ENCODE measurements around the gene DOC2A. TPM values are rescaled to one million over a fixed set of nuclear protein-coding genes. Genes with fewer than 3 reads are reported as not detected.

DOC2A gene
- total RNA-seq, 2 donors from 2014 or later: 3.0 to 6.4 TPM

GRCh38 chr16:29986931-29987330, 23.9 kb downstream of the DOC2A start:
- intact Hi-C loops (cut with DNase I): no loop called here
- H3K9me3 ChIP-seq: no peaks in the 10 kb centered on the region
- no peak for DNase-seq (ENCODE audit: low spot score)
- H3K36me3 ChIP-seq: peaks cover 43 to 53% of the 10 kb centered on the region in 2 donors
- H3K27me3 ChIP-seq (replicated peaks; ENCODE audit: insufficient read depth): no peaks in the 10 kb centered on the region
- H3K4me1 ChIP-seq (replicated peaks): no peaks in the 10 kb centered on the region
- 93% methylated on average over 4 of the region's 5 CpGs for whole genome bisulfite sequencing
- no peak overlapping the region for H3K4me3 ChIP-seq
- no peak overlapping the region for H3K27ac ChIP-seq
- TF ChIP-seq POLR2AphosphoS5 (IDR thresholded peaks at IDR 0.05) (no peak), POLR2A (IDR thresholded peaks at IDR 0.05) (no peak), CTCF (IDR thresholded peaks at IDR 0.05) (no peak)

- no peaks in the 10 kb centered on the region for H3K27me3 ChIP-seq (replicated peaks; ENCODE audit: insufficient read depth)
- intact Hi-C loops (cut with DNase I): no loop called here
- H3K27ac ChIP-seq: no peak overlapping the region
- 91% methylated on average over 20 of the region's 20 CpGs for WGBS
- DNase-seq (ENCODE audit: low spot score): no peak
- H3K36me3 ChIP-seq: peaks cover 43 to 53% of the 10 kb centered on the region in 2 donors
- no peaks in the 10 kb centered on the region for H3K9me3 ChIP-seq
- H3K4me3 ChIP-seq: no peak overlapping the region
- TF ChIP-seq CTCF (IDR thresholded peaks at IDR 0.05) (no peak), POLR2A (IDR thresholded peaks at IDR 0.05) (no peak), POLR2AphosphoS5 (IDR thresholded peaks at IDR 0.05) (no peak)
- H3K4me1 ChIP-seq (replicated peaks): no peaks in the 10 kb centered on the region
Observed at GRCh38 chr16:29986231-29986630, 24.6 kb downstream of the DOC2A start.

- H3K27ac ChIP-seq: no peak overlapping the region
- TF ChIP-seq POLR2AphosphoS5 (IDR thresholded peaks at IDR 0.05) (no peak), POLR2A (IDR thresholded peaks at IDR 0.05) (no peak), CTCF (IDR thresholded peaks at IDR 0.05) (no peak)
- no peak for DNase-seq (ENCODE audit: low spot score)
- H3K27me3 ChIP-seq (replicated peaks; ENCODE audit: insufficient read depth): no peaks in the 10 kb centered on the region
- 92% methylated on average over 28 of the region's 28 CpGs for WGBS
- intact Hi-C loops (cut with DNase I): no loop called here
- H3K4me1 ChIP-seq (replicated peaks): no peaks in the 10 kb centered on the region
- peaks cover 43 to 55% of the 10 kb centered on the region in 2 donors for H3K36me3 ChIP-seq
- H3K9me3 ChIP-seq: no peaks in the 10 kb centered on the region
- no peak overlapping the region for H3K4me3 ChIP-seq
Observed at GRCh38 chr16:29985271-29985811, 25.5 kb downstream of the DOC2A start.

GRCh38 chr16:29984764-29985147, 26.1 kb downstream of the DOC2A start:
- Histone ChIP-seq H3K36me3 (peaks cover 43 to 59% of the 10 kb centered on the region in 2 donors), H3K4me3 (no peak overlapping the region), H3K4me1 (replicated peaks) (no peaks in the 10 kb centered on the region), H3K27me3 (replicated peaks; ENCODE audit: insufficient read depth) (no peaks in the 10 kb centered on the region), H3K27ac (no peak overlapping the region), H3K9me3 (no peaks in the 10 kb centered on the region)
- TF ChIP-seq POLR2AphosphoS5 (IDR thresholded peaks at IDR 0.05) (no peak), CTCF (IDR thresholded peaks at IDR 0.05) (no peak), POLR2A (IDR thresholded peaks at IDR 0.05) (no peak)
- DNase-seq (ENCODE audit: low spot score): no peak
- 91% methylated on average over 5 of the region's 5 CpGs for WGBS
- intact Hi-C loops (cut with DNase I): no loop called here

GRCh38 chr16:29984137-29984763, 26.6 kb downstream of the DOC2A start:
- WGBS: 78% methylated on average over 6 of the region's 6 CpGs
- DNase-seq (ENCODE audit: low spot score): no peak

More at GRCh38 chr16:29984137-29984763, 26.6 kb downstream of the DOC2A start:
- intact Hi-C loops (cut with DNase I): no loop called here
- no peaks in the 10 kb centered on the region for H3K4me1 ChIP-seq (replicated peaks)
- no peaks in the 10 kb centered on the region for H3K9me3 ChIP-seq
- TF ChIP-seq POLR2AphosphoS5 (IDR thresholded peaks at IDR 0.05) (no peak), POLR2A (IDR thresholded peaks at IDR 0.05) (no peak), CTCF (IDR thresholded peaks at IDR 0.05) (no peak)
- no peak overlapping the region for H3K4me3 ChIP-seq
- H3K27me3 ChIP-seq (replicated peaks; ENCODE audit: insufficient read depth): no peaks in the 10 kb centered on the region
- H3K36me3 ChIP-seq: peaks cover 43 to 60% of the 10 kb centered on the region in 2 donors
- H3K27ac ChIP-seq: no peak overlapping the region
